Measurements from ENCODE around the gene GPR68.
"Not testable (repeated sequence)": the region's sequence is repeated elsewhere in the genome, so short reads cannot be mapped to it uniquely, and the experiment has no call there.

GPR68 gene

GRCh38 chr14:91185721-91186120, 58.8 kb downstream of the GPR68 start:
- H3K27me3 ChIP-seq (ENCODE audit: control insufficient read depth, insufficient read depth, low read length), result no peaks in the 10 kb centered on the region
- no peaks in the 10 kb centered on the region for H3K79me2 ChIP-seq
- TF ChIP-seq CTCF (IDR thresholded peaks at IDR 0.05), result no peak
- H3K27ac ChIP-seq, result no peak overlapping the region
- H3K4me1 ChIP-seq, result no peaks in the 10 kb centered on the region
- H3K9ac ChIP-seq, result no peak overlapping the region
- no peak overlapping the region for H3K4me2 ChIP-seq (ENCODE audit: low read length)
- H2AFZ ChIP-seq, result no peak overlapping the region
- H3K9me3 ChIP-seq (ENCODE audit: control insufficient read depth, low read length), result no peaks in the 10 kb centered on the region
- H3K36me3 ChIP-seq (ENCODE audit: control insufficient read depth, insufficient read depth, low read length), result no peaks in the 10 kb centered on the region
- no peak overlapping the region for H3K4me3 ChIP-seq (ENCODE audit: low read depth, low read length)

GRCh38 chr14:91184559-91184958, 59.9 kb downstream of the GPR68 start:
- no peak overlapping the region for H3K27ac ChIP-seq
- TF ChIP-seq CTCF (IDR thresholded peaks at IDR 0.05), result no peak
- no peaks in the 10 kb centered on the region for H3K27me3 ChIP-seq (ENCODE audit: control insufficient read depth, insufficient read depth, low read length)
- no peak overlapping the region for H2AFZ ChIP-seq
- H3K4me2 ChIP-seq (ENCODE audit: low read length), result no peak overlapping the region
- H3K79me2 ChIP-seq, result no peaks in the 10 kb centered on the region
- no peaks in the 10 kb centered on the region for H3K4me1 ChIP-seq
- H3K9me3 ChIP-seq (ENCODE audit: control insufficient read depth, low read length), result no peaks in the 10 kb centered on the region
- H3K36me3 ChIP-seq (ENCODE audit: control insufficient read depth, insufficient read depth, low read length), result no peaks in the 10 kb centered on the region
- no peak overlapping the region for H3K9ac ChIP-seq
- H3K4me3 ChIP-seq (ENCODE audit: low read depth, low read length), result no peak overlapping the region

GRCh38 chr14:91182753-91183152, 61.8 kb downstream of the GPR68 start:
- H3K79me2 ChIP-seq; H3K4me2 ChIP-seq (ENCODE audit: low read length); H3K4me3 ChIP-seq (ENCODE audit: low read depth, low read length); H3K27me3 ChIP-seq (ENCODE audit: control insufficient read depth, insufficient read depth, low read length); H3K9ac ChIP-seq; H3K27ac ChIP-seq; H3K36me3 ChIP-seq (ENCODE audit: control insufficient read depth, insufficient read depth, low read length); H3K9me3 ChIP-seq (ENCODE audit: control insufficient read depth, low read length); H2AFZ ChIP-seq; H3K4me1 ChIP-seq: not testable (repeated sequence)

Measured in parathyroid adenoma (tissue), 2 donors.